ENCODE measurements around the gene MCF2L. TPM values are rescaled to one million over a fixed set of nuclear protein-coding genes. Genes with fewer than 3 reads are reported as not detected.
A peak's percentile ranks its signal among the peaks of the same experiment; 100 is the strongest.

MCF2L gene
- total RNA-seq, 1 donor = 8.0 TPM

- no peak for TF ChIP-seq CTCF (IDR thresholded peaks at IDR 0.05; ENCODE audit: insufficient read depth, low read length)
- DNase-seq (ENCODE audit: low read depth) = peak; percentile 52
- no peak overlapping the region for H3K4me3 ChIP-seq (ENCODE audit: low read depth, low read length)
Observed at GRCh38 chr13:112928972-112929782, 39.8 kb upstream of the MCF2L start.

- no peak for TF ChIP-seq CTCF (IDR thresholded peaks at IDR 0.05; ENCODE audit: insufficient read depth, low read length)
Observed at GRCh38 chr13:112929783-112930055, 39.3 kb upstream of the MCF2L start.

GRCh38 chr13:112930192-112930591, 38.8 kb upstream of the MCF2L start:
- DNase-seq (ENCODE audit: low read depth) = no peak
- TF ChIP-seq CTCF (IDR thresholded peaks at IDR 0.05; ENCODE audit: insufficient read depth, low read length) = no peak
- no peak overlapping the region for H3K4me3 ChIP-seq (ENCODE audit: low read depth, low read length)

More at GRCh38 chr13:112929783-112930055, 39.3 kb upstream of the MCF2L start:
- no peak for DNase-seq (ENCODE audit: low read depth)
- H3K4me3 ChIP-seq (ENCODE audit: low read depth, low read length) = no peak overlapping the region

- no peak overlapping the region for H3K4me3 ChIP-seq (ENCODE audit: low read depth, low read length)
- TF ChIP-seq CTCF (IDR thresholded peaks at IDR 0.05; ENCODE audit: insufficient read depth, low read length) = peak; percentile 88
- DNase-seq (ENCODE audit: low read depth) = peak; percentile 67
Observed at GRCh38 chr13:112931028-112931934, 37.7 kb upstream of the MCF2L start.

GRCh38 chr13:112932971-112933370, 36.0 kb upstream of the MCF2L start:
- no peak for DNase-seq (ENCODE audit: low read depth)
- TF ChIP-seq CTCF (IDR thresholded peaks at IDR 0.05; ENCODE audit: insufficient read depth, low read length) = no peak

GRCh38 chr13:112933649-112934048, 35.4 kb upstream of the MCF2L start:
- TF ChIP-seq CTCF (IDR thresholded peaks at IDR 0.05; ENCODE audit: insufficient read depth, low read length) = no peak
- DNase-seq (ENCODE audit: low read depth) = no peak
- H3K4me3 ChIP-seq (ENCODE audit: low read depth, low read length) = no peak overlapping the region

More at GRCh38 chr13:112932971-112933370, 36.0 kb upstream of the MCF2L start:
- no peak overlapping the region for H3K4me3 ChIP-seq (ENCODE audit: low read depth, low read length)
